K562 (cell line): ENCODE measurements around the gene ZNF428. TPM values are rescaled to one million over a fixed set of nuclear protein-coding genes. Genes with fewer than 3 reads are reported as not detected.

ENCODE experiments used
- C11orf30 ChIP-seq: fragments of 450-650 bp; IDR thresholded peaks from 2 replicates; pipeline ENCODE4 v1.6.1; 2016; ENCODE audit warnings: low read depth, mild to moderate bottlenecking
- GMEB1 ChIP-seq: fragments of 250-450 bp; sonication (Bioruptor Pico); IDR thresholded peaks from 2 replicates; pipeline ENCODE4 v1.4.0; 2020; ENCODE audit warnings: mild to moderate bottlenecking
- MAFF ChIP-seq: IDR thresholded peaks from 2 replicates; pipeline ENCODE4 v1.6.1; 2012; ENCODE audit warnings: low read length, improper control_type of control experiment
- MAFK ChIP-seq: IDR thresholded peaks from 2 replicates; pipeline ENCODE4 v1.6.1; 2011; ENCODE audit warnings: low read length, improper control_type of control experiment
- MGA ChIP-seq: fragments of 450-650 bp; IDR thresholded peaks from 2 replicates; pipeline ENCODE4 v1.6.1; 2016; ENCODE audit warnings: mild to moderate bottlenecking, moderate library complexity
- MTA1 ChIP-seq: fragments of 450-650 bp; IDR thresholded peaks from 2 replicates; pipeline ENCODE4 v1.6.1; 2017; ENCODE audit warnings: borderline replicate concordance
- SNIP1 ChIP-seq: fragments of 450-650 bp; IDR thresholded peaks from 2 replicates; pipeline ENCODE4 v1.7.1; 2017; ENCODE audit warnings: low read depth, mild to moderate bottlenecking
- SPI1 ChIP-seq: IDR thresholded peaks from 2 replicates; pipeline ENCODE4 v1.6.1; 2011; ENCODE audit warnings: low read depth, low read length, control low read depth, borderline replicate concordance
- ZBTB7A ChIP-seq: IDR thresholded peaks from 2 replicates; pipeline ENCODE4 v1.6.1; 2011; ENCODE audit warnings: low read depth, mild to moderate bottlenecking, low read length, moderate library complexity, borderline replicate concordance; ENCODE audit not compliant: control insufficient read depth
- polyA plus RNA-seq, 8 experiments: library from polyadenylated mRNA; depleted of rRNA in 4 of 8; stranded (reverse) in 5 of 8; unstranded in 3 of 8; fragments of >200 nt; fragmentation: Nextera tagmentation in 2 of 8; fragmentation: Illumina TruSeq in 1 of 8; extraction: Ambion mirVana in 2 of 8; extraction: Trizol in 1 of 8; gene quantifications; 2 replicates each; pipeline versions ENCODE4 v1.2.1 to v1.2.3, GENCODE V29; 2011 to 2014; ENCODE audit warnings: inconsistent platforms in 1 of 8, missing spikeins in 1 of 8
- total RNA-seq, 7 experiments: library from RNA; depleted of rRNA in 6 of 7; stranded (reverse); fragments of >200 nt in 6 of 7; fragmentation: Illumina TruSeq in 2 of 7; extraction: Trizol in 2 of 7; gene quantifications; 2 replicates each; pipeline versions ENCODE4 v1.2.1 to v1.2.3, GENCODE V29; 2011 to 2021; ENCODE audit warnings: low replicate concordance in 1 of 7

ZNF428 gene
- total and polyA plus RNA-seq, 9 of the 15 experiments (the other 6 are each of a cell fraction or from before 2014, with no cell fraction given) = 0.15 to 85.7 (median 15.9) TPM

GRCh38 chr19:43642531-43642930 is 23.1 kb upstream of the ZNF428 start (continued):
- TF ChIP-seq GMEB1 (CRISPR knock-in tag) (no peak), MAFK (peak; percentile 96), C11orf30 (peak; percentile 89), SNIP1 (no peak), MGA (no peak), MTA1 (no peak), ZBTB7A (no peak), MAFF (peak; percentile 96), SPI1 (no peak)
- TF ChIP-seq, all 486 proteins: peak for 5
